ENCODE data around the gene ADGRF3.

GRCh38 chr2:26292646-26293045, 53.9 kb downstream of the ADGRF3 start:
- TF ChIP-seq CTCF (IDR thresholded peaks at IDR 0.05; ENCODE audit: borderline replicate concordance, extremely low read depth, low read length, poor library complexity, severe bottlenecking) = no peak
- TF ChIP-seq EZH2 (IDR thresholded peaks at IDR 0.05; ENCODE audit: borderline replicate concordance, low read depth, low read length, severe bottlenecking) = no peak

All from DND-41 (cell line).